IMR-90 (cell line): ENCODE data around the gene ARHGEF33. TPM values are rescaled to one million over a fixed set of nuclear protein-coding genes. Genes with fewer than 3 reads are reported as not detected.

Experiments used
- ATAC-seq: fragments of 200-7000 bp; cut with Tn5 transposase; 2 replicates; pipeline ENCODE4 v1.9.1; 2020; ENCODE audit warnings: low read depth, mild to moderate bottlenecking, moderate library complexity
- BruUV-seq: library from RNA; stranded (reverse); fragments of 400-500 nt; replicated peaks from 2 replicates; lab custom pipeline; 2021; lab: Mats Ljungman, UMichigan
- CTCF ChIA-PET: fragments of 300-600 bp; formaldehyde crosslinking; extraction: SDS; loops from one replicate; lab custom pipeline; 2021; ENCODE audit warnings: antibody characterized with exemption; lab: Yijun Ruan, JAX
- POLR2A ChIA-PET: fragments of 300-600 bp; sonication (Branson Sonifier 250); formaldehyde crosslinking; loops from one replicate; lab custom pipeline; 2022; ENCODE audit warnings: antibody characterized with exemption; ENCODE audit not compliant: unreplicated experiment; lab: Charles Lee
- DNase-seq: peaks from one replicate; pipeline ENCODE4 v3.0.0; 2013
- H2AFZ ChIP-seq: replicated peaks from 2 replicates; pipeline ENCODE3; 2013; ENCODE audit warnings: low read length, mild to moderate bottlenecking; ENCODE audit not compliant: poor library complexity
- H2AK5ac ChIP-seq: 2 replicates; pipeline ENCODE4 v1.6.1; 2013; ENCODE audit warnings: low read depth, low read length, inconsistent platforms
- H2AK9ac ChIP-seq: replicated peaks from 2 replicates; pipeline ENCODE3; 2013; ENCODE audit warnings: mild to moderate bottlenecking, low read depth, low read length, moderate library complexity; ENCODE audit not compliant: poor library complexity
- H2BK120ac ChIP-seq: 2 replicates; pipeline ENCODE4 v1.6.1; 2013; ENCODE audit warnings: low read depth, low read length, inconsistent platforms
- H2BK15ac ChIP-seq: 3 replicates; pipeline ENCODE4 v1.6.1; 2013; ENCODE audit warnings: low read depth, low read length, inconsistent platforms
- H2BK20ac ChIP-seq: 2 replicates; pipeline ENCODE4 v1.6.1; 2013; ENCODE audit warnings: low read depth, mild to moderate bottlenecking, inconsistent platforms, low read length, moderate library complexity
- H2BK5ac ChIP-seq: 2 replicates; pipeline ENCODE4 v1.6.1; 2013; ENCODE audit warnings: mild to moderate bottlenecking, low read depth, low read length, inconsistent platforms; ENCODE audit not compliant: poor library complexity, severe bottlenecking
- H3K14ac ChIP-seq: replicated peaks from 2 replicates; pipeline ENCODE4 v1.6.1; 2013; ENCODE audit warnings: low read depth, low read length, inconsistent platforms
- H3K18ac ChIP-seq: 2 replicates; pipeline ENCODE4 v1.6.1; 2013; ENCODE audit warnings: low read depth, low read length, control low read depth
- H3K23ac ChIP-seq: 2 replicates; pipeline ENCODE4 v1.6.1; 2013; ENCODE audit warnings: low read depth, low read length, inconsistent platforms
- H3K27ac ChIP-seq: 2 replicates; pipeline ENCODE4 v1.5.1; 2013; ENCODE audit warnings: mild to moderate bottlenecking, control low read depth, low read length; ENCODE audit not compliant: insufficient read depth
- H3K27me3 ChIP-seq: 2 replicates; pipeline ENCODE4 v1.6.1; 2013; ENCODE audit warnings: low read length; ENCODE audit not compliant: control insufficient read depth, insufficient read depth
- H3K36me3 ChIP-seq: 2 replicates; pipeline ENCODE4 v1.6.1; 2013; ENCODE audit warnings: low read length, mixed read lengths; ENCODE audit not compliant: control insufficient read depth, insufficient read depth
- H3K4ac ChIP-seq: 2 replicates; pipeline ENCODE4 v1.6.1; 2013; ENCODE audit warnings: low read depth, low read length, inconsistent platforms
- H3K4me1 ChIP-seq: 2 replicates; pipeline ENCODE4 v1.6.1; 2013; ENCODE audit warnings: low read length, mixed read lengths; ENCODE audit not compliant: control insufficient read depth, insufficient read depth
- H3K4me2 ChIP-seq: 2 replicates; pipeline ENCODE4 v1.6.1; 2013; ENCODE audit warnings: low read depth, mild to moderate bottlenecking, control low read depth, low read length, moderate library complexity
- H3K4me3 ChIP-seq: 2 replicates; pipeline ENCODE4 v1.5.1; 2013; ENCODE audit warnings: low read depth, mild to moderate bottlenecking, control low read depth, low read length, moderate library complexity; ENCODE audit not compliant: insufficient read depth
- H3K56ac ChIP-seq: 2 replicates; pipeline ENCODE4 v1.6.1; 2013; ENCODE audit warnings: low read length, inconsistent platforms; ENCODE audit not compliant: insufficient read depth; ENCODE audit errors: extremely low read depth
- H3K79me1 ChIP-seq, 2 experiments: 2 replicates each; pipeline ENCODE4 v1.6.1; 2013; ENCODE audit warnings: low read length in 2 of 2, inconsistent platforms in 1 of 2, low read depth in 1 of 2
- H3K9ac ChIP-seq: 2 replicates; pipeline ENCODE4 v1.6.1; 2013; ENCODE audit warnings: low read depth, low read length, control low read depth
- H3K9me1 ChIP-seq: 2 replicates; pipeline ENCODE4 v1.6.1; 2013; ENCODE audit warnings: low read length, inconsistent platforms; ENCODE audit not compliant: insufficient read depth
- H3K9me3 ChIP-seq: 2 replicates; pipeline ENCODE4 v1.6.1; 2013; ENCODE audit warnings: low read length; ENCODE audit not compliant: control insufficient read depth, insufficient read depth
- H4K20me1 ChIP-seq: 2 replicates; pipeline ENCODE4 v1.6.1; 2013; ENCODE audit warnings: low read length, inconsistent platforms; ENCODE audit not compliant: insufficient read depth
- H4K5ac ChIP-seq: 2 replicates; pipeline ENCODE4 v1.6.1; 2013; ENCODE audit warnings: mild to moderate bottlenecking, low read depth, low read length, control low read depth
- H4K8ac ChIP-seq, 2 experiments: 2 replicates each; pipeline ENCODE4 v1.6.1; 2013; ENCODE audit warnings: low read depth in 2 of 2, low read length in 2 of 2, control low read depth in 1 of 2, inconsistent platforms in 1 of 2
- H4K91ac ChIP-seq: 2 replicates; pipeline ENCODE4 v1.6.1; 2013; ENCODE audit warnings: low read depth, low read length, inconsistent platforms; ENCODE audit not compliant: insufficient read depth
- CEBPB ChIP-seq: IDR thresholded peaks from 2 replicates; pipeline ENCODE4 v1.6.1; 2012; ENCODE audit warnings: low read depth, low read length, improper control_type of control experiment
- FOS ChIP-seq: fragments of 150-350 bp; IDR thresholded peaks from 2 replicates; pipeline ENCODE4 v1.6.1; 2016; ENCODE audit warnings: low read depth, low read length
- NFE2L2 ChIP-seq: fragments of 150-350 bp; IDR thresholded peaks from 2 replicates; pipeline ENCODE4 v1.6.1; 2016; ENCODE audit warnings: low read depth, mild to moderate bottlenecking, low read length
- RAD21 ChIP-seq: IDR thresholded peaks from 2 replicates; pipeline ENCODE4 v1.6.1; 2012; ENCODE audit warnings: low read length, improper control_type of control experiment
- RCOR1 ChIP-seq: IDR thresholded peaks from 2 replicates; pipeline ENCODE4 v1.6.1; 2012; ENCODE audit warnings: mild to moderate bottlenecking, low read length, improper control_type of control experiment; ENCODE audit not compliant: insufficient replicate concordance
- WGBS, 2 experiments: methylation state at CpG; one replicate each; pipeline versions ENCODE4 v1.1.5 to v1.1.7; 2013; ENCODE audit warnings: missing lambda C conversion rate in 2 of 2; ENCODE audit not compliant: insufficient read length in 1 of 2; ENCODE audit errors: extremely low coverage in 2 of 2; 5-methylcytosine and 5-hydroxymethylcytosine counted together
- dilution Hi-C: fragments of 300-500 bp; cut with HindIII; formaldehyde crosslinking; loops from one replicate; pipeline ENCODE4 v1.14.3; 2018; ENCODE audit warnings: low sequenced_read_pairs; ENCODE audit not compliant: unreplicated experiment
- in situ Hi-C: fragments of 300-500 bp; cut with MboI; formaldehyde crosslinking; loops from 3 replicates; pipeline ENCODE4 v1.14.3; 2019; ENCODE audit warnings: low sequenced_read_pairs, inconsistent platforms, mixed read lengths
- intact Hi-C: fragments of 100-400 bp; cut with micrococcal nuclease; formaldehyde crosslinking; loops from 2 replicates; pipeline ENCODE4 v1.10.0; 2022
- polyA plus RNA-seq, 3 experiments: library from polyadenylated mRNA; depleted of rRNA; stranded (reverse); fragments of >200 nt; gene quantifications; 2 replicates each; pipeline ENCODE4 v1.2.3, GENCODE V29; 2012; ENCODE audit warnings: low replicate concordance in 1 of 3
- total RNA-seq: library from RNA; depleted of rRNA; stranded (reverse); fragments of >200 nt; gene quantifications from 2 replicates; pipeline ENCODE4 v1.2.3, GENCODE V29; 2012

ARHGEF33 gene
- total and polyA plus RNA-seq, 2 of the 4 experiments (the other 2 are of a cell fraction) = 0.18 to 0.21 TPM

GRCh38 chr2:38856165-38856564 is 33.5 kb upstream of the ARHGEF33 start:
- POLR2A ChIA-PET = no interaction called here

More at GRCh38 chr2:38856165-38856564, 33.5 kb upstream of the ARHGEF33 start:
- no peak overlapping the region for H4K91ac ChIP-seq
- no TSS peak for BruUV-seq
- H3K23ac ChIP-seq = no peak overlapping the region
- no peaks in the 10 kb centered on the region for H3K4me1 ChIP-seq
- no peaks in the 10 kb centered on the region for H3K9me1 ChIP-seq
- no peak overlapping the region for H3K18ac ChIP-seq
- H3K4me2 ChIP-seq = no peak overlapping the region
- H3K79me1 ChIP-seq = no peaks in the 10 kb centered on the region; a peak in 1 of 4 replicates
- no peak overlapping the region for H3K9ac ChIP-seq
- peak; percentile 65 for DNase-seq
- no peaks in the 10 kb centered on the region for H3K9me3 ChIP-seq
- H4K20me1 ChIP-seq = no peaks in the 10 kb centered on the region
- H4K5ac ChIP-seq = no peak overlapping the region
- no peak overlapping the region for H2AFZ ChIP-seq
- H3K27ac ChIP-seq = no peak overlapping the region
- no peak overlapping the region for H2BK120ac ChIP-seq
- dilution Hi-C loops = no loop called here
- no peak overlapping the region for H3K4me3 ChIP-seq
- TF ChIP-seq NFE2L2 = no peak
- TF ChIP-seq FOS = no peak
- peak; percentile 93 for TF ChIP-seq CEBPB
- no peak for TF ChIP-seq RAD21
- TF ChIP-seq RCOR1 = no peak
- no peak overlapping the region for H3K4ac ChIP-seq
- no peak overlapping the region for H3K14ac ChIP-seq
- CTCF ChIA-PET = interaction anchor here (0.8 kb wide), 1 partner anchor 16 kb away, joined by 4 read pairs; no protein-coding TSS in a partner anchor
- no peak overlapping the region for H2AK5ac ChIP-seq
- H3K56ac ChIP-seq = no peak overlapping the region
- in situ Hi-C loops = no loop called here
- no peak overlapping the region for H4K8ac ChIP-seq
- no peak overlapping the region for H2AK9ac ChIP-seq
- no CpG with 5 or more reads among the region's 1 CpG for WGBS, 2 experiments
- peaks cover 24% of the 10 kb centered on the region for H3K36me3 ChIP-seq
- H2BK5ac ChIP-seq = no peak overlapping the region
- ATAC-seq = peak; percentile 61
- H2BK20ac ChIP-seq = no peak overlapping the region
- H2BK15ac ChIP-seq = no peak overlapping the region
- intact Hi-C loops = no loop called here
- H3K27me3 ChIP-seq = no peaks in the 10 kb centered on the region
